ENCODE measurements around the gene ZNF467. TPM values are rescaled to one million over a fixed set of nuclear protein-coding genes. Genes with fewer than 3 reads are reported as not detected.

ZNF467 gene
- total RNA-seq, 1 experiment from 2014 or later: 18.1 TPM

DNA sequence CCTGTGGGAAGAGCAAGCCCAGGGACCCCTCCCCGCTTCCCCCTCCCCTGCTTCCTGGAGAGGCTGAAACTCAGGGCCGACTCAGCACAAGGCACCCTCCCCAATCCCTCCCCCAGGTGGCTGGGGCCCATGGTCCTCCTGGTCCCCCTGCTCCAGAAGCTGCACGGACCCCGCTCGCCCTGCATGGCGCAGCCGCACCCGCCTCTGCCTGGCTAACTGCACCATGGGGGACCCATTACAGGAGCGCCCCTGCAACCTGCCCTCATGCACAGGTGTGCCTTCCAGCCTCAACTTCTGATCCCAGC, 45.1 kb upstream of the ZNF467 start:
- Histone ChIP-seq H3K4me3 (ENCODE audit: low read depth in 2 of 2, low read length in 2 of 2) (no peak overlapping the region), H3K27ac (ENCODE audit: low read length) (no peak overlapping the region), H3K27me3 (ENCODE audit: control insufficient read depth, insufficient read depth, low read length) (no peaks in the 10 kb centered on the region), H3K4me1 (ENCODE audit: control insufficient read depth, insufficient read depth, low read length) (no peaks in the 10 kb centered on the region; the same call in 1 of the 2 replicates), H3K9me3 (ENCODE audit: control insufficient read depth, insufficient read depth, low read depth, low read length) (no peaks in the 10 kb centered on the region), H3K36me3 (ENCODE audit: control insufficient read depth, insufficient read depth, low read length) (no peaks in the 10 kb centered on the region)
- ATAC-seq: no peak
- POLR2A ChIA-PET: interaction anchor here (0.6 kb wide), 1 partner anchor 679 kb away, joined by 8 read pairs; no protein-coding TSS in a partner anchor
- CTCF ChIA-PET: no interaction called here
- in situ Hi-C loops (cut with HindIII; ENCODE audit: low pct_unique_long_range_greater_than_20kb, low sequenced_read_pairs) (no loop called here), intact Hi-C loops (cut with micrococcal nuclease; ENCODE audit: unreplicated experiment) (no loop called here)
- no TSS peak for BruUV-seq (replicated peaks)
- no peak for DNase-seq (ENCODE audit: low read depth, low spot score)
- TF ChIP-seq POLR2AphosphoS5 (IDR thresholded peaks at IDR 0.05; ENCODE audit: low read depth, low read length): no peak
- no peak for TF ChIP-seq SIN3A (IDR thresholded peaks at IDR 0.05; ENCODE audit: borderline replicate concordance, insufficient read depth, low read depth, low read length)
- TF ChIP-seq, protein P1, sequence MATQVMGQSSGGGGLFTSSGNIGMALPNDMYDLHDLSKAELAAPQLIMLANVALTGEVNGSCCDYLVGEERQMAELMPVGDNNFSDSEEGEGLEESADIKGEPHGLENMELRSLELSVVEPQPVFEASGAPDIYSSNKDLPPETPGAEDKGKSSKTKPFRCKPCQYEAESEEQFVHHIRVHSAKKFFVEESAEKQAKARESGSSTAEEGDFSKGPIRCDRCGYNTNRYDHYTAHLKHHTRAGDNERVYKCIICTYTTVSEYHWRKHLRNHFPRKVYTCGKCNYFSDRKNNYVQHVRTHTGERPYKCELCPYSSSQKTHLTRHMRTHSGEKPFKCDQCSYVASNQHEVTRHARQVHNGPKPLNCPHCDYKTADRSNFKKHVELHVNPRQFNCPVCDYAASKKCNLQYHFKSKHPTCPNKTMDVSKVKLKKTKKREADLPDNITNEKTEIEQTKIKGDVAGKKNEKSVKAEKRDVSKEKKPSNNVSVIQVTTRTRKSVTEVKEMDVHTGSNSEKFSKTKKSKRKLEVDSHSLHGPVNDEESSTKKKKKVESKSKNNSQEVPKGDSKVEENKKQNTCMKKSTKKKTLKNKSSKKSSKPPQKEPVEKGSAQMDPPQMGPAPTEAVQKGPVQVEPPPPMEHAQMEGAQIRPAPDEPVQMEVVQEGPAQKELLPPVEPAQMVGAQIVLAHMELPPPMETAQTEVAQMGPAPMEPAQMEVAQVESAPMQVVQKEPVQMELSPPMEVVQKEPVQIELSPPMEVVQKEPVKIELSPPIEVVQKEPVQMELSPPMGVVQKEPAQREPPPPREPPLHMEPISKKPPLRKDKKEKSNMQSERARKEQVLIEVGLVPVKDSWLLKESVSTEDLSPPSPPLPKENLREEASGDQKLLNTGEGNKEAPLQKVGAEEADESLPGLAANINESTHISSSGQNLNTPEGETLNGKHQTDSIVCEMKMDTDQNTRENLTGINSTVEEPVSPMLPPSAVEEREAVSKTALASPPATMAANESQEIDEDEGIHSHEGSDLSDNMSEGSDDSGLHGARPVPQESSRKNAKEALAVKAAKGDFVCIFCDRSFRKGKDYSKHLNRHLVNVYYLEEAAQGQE (IDR thresholded peaks at IDR 0.05; ENCODE audit: insufficient read depth in 1 of 2, low read depth in 2 of 2, low read length in 1 of 2): no peak
- TF ChIP-seq TCF7L2 (IDR thresholded peaks at IDR 0.05; ENCODE audit: low read depth, low read length): no peak
- TF ChIP-seq, protein P2, sequence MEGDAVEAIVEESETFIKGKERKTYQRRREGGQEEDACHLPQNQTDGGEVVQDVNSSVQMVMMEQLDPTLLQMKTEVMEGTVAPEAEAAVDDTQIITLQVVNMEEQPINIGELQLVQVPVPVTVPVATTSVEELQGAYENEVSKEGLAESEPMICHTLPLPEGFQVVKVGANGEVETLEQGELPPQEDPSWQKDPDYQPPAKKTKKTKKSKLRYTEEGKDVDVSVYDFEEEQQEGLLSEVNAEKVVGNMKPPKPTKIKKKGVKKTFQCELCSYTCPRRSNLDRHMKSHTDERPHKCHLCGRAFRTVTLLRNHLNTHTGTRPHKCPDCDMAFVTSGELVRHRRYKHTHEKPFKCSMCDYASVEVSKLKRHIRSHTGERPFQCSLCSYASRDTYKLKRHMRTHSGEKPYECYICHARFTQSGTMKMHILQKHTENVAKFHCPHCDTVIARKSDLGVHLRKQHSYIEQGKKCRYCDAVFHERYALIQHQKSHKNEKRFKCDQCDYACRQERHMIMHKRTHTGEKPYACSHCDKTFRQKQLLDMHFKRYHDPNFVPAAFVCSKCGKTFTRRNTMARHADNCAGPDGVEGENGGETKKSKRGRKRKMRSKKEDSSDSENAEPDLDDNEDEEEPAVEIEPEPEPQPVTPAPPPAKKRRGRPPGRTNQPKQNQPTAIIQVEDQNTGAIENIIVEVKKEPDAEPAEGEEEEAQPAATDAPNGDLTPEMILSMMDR (IDR thresholded peaks at IDR 0.05): no peak

DNA sequence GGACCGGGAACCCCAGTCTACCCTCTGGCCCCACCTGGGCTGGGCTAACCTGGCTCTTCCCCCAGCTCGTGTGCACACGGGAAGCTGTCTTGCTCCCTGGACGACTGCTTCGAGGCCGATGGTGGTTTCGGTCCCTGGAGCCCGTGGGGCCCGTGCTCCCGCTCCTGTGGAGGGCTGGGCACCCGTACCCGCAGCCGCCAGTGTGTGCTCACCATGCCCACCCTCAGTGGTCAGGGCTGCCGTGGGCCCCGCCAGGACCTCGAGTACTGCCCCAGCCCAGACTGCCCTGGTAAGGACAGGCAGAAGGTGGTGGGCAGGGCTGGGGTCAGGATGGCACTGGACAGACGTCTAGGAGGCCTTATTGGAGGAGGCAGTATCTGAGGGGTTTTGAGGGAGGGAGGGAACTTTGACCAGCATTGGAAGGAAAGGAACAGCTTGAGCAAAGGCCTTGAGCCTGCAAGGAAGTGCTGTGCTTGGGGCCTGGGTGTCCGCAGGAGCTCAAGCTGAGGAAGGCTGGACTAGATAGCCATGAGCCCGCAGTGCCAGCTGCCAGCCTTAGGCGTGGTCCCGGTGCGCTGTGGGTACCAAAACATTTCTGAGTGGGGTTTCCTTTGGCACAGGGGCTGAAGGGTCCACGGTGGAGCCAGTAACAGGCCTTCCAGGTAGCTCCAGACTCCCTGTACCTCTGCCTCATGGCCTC, 44.6 kb upstream of the ZNF467 start:
- POLR2A ChIA-PET: interaction anchor here (0.6 kb wide), 1 partner anchor 15 kb away, joined by 4 read pairs; no protein-coding TSS in a partner anchor
- ATAC-seq: no peak
- intact Hi-C loops (cut with micrococcal nuclease; ENCODE audit: unreplicated experiment): no loop called here
- BruUV-seq (replicated peaks): no TSS peak
- no peak for TF ChIP-seq SIN3A (IDR thresholded peaks at IDR 0.05; ENCODE audit: borderline replicate concordance, insufficient read depth, low read depth, low read length)
- TF ChIP-seq TCF7L2 (IDR thresholded peaks at IDR 0.05; ENCODE audit: low read depth, low read length): no peak
- TF ChIP-seq, protein P1 (IDR thresholded peaks at IDR 0.05; ENCODE audit: insufficient read depth in 1 of 2, low read depth in 2 of 2, low read length in 1 of 2): no peak
- no peak for TF ChIP-seq POLR2AphosphoS5 (IDR thresholded peaks at IDR 0.05; ENCODE audit: low read depth, low read length)
- TF ChIP-seq, protein P2 (IDR thresholded peaks at IDR 0.05): no peak
- no peaks in the 10 kb centered on the region for H3K36me3 ChIP-seq (ENCODE audit: control insufficient read depth, insufficient read depth, low read length)
- H3K9me3 ChIP-seq (ENCODE audit: control insufficient read depth, insufficient read depth, low read depth, low read length): no peaks in the 10 kb centered on the region
- in situ Hi-C loops (cut with HindIII; ENCODE audit: low pct_unique_long_range_greater_than_20kb, low sequenced_read_pairs): no loop called here
- no peak overlapping the region for H3K4me3 ChIP-seq (ENCODE audit: low read depth in 2 of 2, low read length in 2 of 2)
- no peaks in the 10 kb centered on the region for H3K27me3 ChIP-seq (ENCODE audit: control insufficient read depth, insufficient read depth, low read length)
- no peak overlapping the region for H3K27ac ChIP-seq (ENCODE audit: low read length)
- no peak for DNase-seq (ENCODE audit: low read depth, low spot score)
- CTCF ChIA-PET: no interaction called here
- no peaks in the 10 kb centered on the region; the same call in 1 of the 2 replicates for H3K4me1 ChIP-seq (ENCODE audit: control insufficient read depth, insufficient read depth, low read length)

All from Panc1 (cell line).